ENCODE measurements around the gene NR5A2.

NR5A2 gene

GRCh38 chr1:200130552-200130951, 103.0 kb downstream of the NR5A2 start:
- no peak for DNase-seq

DNA sequence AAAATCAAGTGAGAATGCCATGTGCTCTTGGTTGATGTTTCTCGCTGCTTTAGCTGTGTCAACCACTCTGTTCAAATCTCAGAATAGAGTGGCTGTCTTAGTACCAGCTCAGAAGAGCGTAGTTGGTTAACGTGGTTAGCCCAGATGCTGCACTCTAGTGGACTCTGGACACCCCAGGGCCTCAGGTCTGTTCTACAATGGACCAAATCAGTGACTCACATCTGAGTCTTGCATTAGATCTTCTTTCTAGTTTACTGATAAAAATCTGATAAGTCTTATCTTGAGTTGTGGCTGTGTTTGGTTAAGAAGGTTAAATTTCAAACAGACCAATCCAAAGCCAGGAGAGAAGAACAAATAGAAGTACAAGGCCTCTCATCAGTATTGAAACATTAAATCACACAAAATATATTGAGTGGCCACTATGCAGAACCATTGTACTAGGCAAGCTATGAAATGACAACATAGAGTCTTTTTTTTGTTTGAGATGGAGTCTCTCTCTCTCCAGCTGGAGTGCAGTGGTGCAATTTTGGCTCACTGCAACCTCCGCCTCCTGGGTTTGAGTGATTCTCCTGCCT, 104.1 kb downstream of the NR5A2 start:
- DNase-seq = no peak

GRCh38 chr1:200133123-200133522, 105.6 kb downstream of the NR5A2 start:
- no peak for DNase-seq

DNA sequence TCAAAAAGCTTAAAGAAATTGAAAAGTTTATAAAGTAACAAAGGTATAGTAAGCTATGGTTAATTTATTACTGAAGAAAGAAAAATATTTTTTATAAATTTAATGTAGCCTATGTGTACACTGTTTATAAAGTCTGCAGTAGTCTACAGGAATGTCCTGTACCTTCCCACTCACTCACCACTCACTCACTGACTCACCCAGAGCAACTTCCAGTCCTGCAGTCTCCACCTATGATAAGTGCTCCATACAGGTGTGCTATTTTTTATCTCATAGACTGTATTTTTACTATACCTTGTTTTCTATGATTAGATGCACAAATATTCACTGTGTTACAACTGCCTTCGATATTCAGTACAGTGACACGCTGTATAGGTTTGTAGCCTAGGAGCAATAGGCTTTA, 106.6 kb downstream of the NR5A2 start:
- DNase-seq = no peak

- DNase-seq = no peak
Measured at GRCh38 chr1:200136384-200136783, 108.9 kb downstream of the NR5A2 start.

- no peak for DNase-seq
Measured at GRCh38 chr1:200139661-200140250, 112.2 kb downstream of the NR5A2 start.

DNA sequence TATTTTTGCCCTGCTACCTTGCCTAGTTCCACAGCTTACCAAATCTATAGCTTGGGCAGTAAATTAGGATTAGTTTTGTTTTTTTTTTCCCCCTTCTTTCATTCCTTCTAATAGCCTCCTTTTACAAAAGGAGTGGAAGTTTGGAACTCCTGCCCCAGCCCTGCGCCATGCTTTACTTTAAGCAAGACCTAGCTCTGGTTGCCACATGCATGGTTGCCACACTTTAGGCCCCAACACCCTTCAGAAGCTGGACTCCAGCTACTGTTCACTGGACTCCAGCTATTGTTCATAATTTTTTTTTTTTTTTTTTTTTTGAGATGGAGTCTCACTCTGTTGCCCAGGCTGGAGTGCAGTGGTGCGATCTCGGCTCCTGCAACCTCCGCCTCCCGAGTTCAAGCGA, 115.8 kb downstream of the NR5A2 start:
- DNase-seq = no peak

- DNase-seq = no peak
Measured at GRCh38 chr1:200146100-200146499, 118.6 kb downstream of the NR5A2 start.

GRCh38 chr1:200147094-200147493, 119.6 kb downstream of the NR5A2 start:
- DNase-seq = no peak

GRCh38 chr1:200147742-200148141, 120.2 kb downstream of the NR5A2 start:
- no peak for DNase-seq

GRCh38 chr1:200150006-200150405, 122.5 kb downstream of the NR5A2 start:
- DNase-seq = no peak

DNA sequence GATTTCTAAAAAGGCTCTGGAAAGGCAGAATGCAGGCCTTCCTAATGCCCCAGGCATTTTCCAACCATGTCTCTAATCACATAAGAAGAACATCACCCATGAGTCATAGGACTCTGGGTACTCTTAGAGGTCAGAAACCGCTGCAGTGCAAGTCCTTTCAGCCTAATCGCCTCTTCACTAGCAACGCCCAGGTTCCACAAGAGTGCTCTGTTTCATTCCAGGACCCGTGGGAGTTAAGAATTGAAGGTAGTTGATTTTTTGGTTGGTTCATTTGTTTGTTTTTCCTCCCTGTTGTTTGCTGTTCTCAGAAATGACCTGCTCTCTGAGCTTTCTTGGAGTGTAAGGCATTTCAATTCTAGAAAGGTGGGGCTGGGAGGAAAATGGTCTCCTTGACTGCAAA, 123.2 kb downstream of the NR5A2 start:
- DNase-seq = no peak

GRCh38 chr1:200152336-200152735, 124.8 kb downstream of the NR5A2 start:
- DNase-seq = no peak

DNA sequence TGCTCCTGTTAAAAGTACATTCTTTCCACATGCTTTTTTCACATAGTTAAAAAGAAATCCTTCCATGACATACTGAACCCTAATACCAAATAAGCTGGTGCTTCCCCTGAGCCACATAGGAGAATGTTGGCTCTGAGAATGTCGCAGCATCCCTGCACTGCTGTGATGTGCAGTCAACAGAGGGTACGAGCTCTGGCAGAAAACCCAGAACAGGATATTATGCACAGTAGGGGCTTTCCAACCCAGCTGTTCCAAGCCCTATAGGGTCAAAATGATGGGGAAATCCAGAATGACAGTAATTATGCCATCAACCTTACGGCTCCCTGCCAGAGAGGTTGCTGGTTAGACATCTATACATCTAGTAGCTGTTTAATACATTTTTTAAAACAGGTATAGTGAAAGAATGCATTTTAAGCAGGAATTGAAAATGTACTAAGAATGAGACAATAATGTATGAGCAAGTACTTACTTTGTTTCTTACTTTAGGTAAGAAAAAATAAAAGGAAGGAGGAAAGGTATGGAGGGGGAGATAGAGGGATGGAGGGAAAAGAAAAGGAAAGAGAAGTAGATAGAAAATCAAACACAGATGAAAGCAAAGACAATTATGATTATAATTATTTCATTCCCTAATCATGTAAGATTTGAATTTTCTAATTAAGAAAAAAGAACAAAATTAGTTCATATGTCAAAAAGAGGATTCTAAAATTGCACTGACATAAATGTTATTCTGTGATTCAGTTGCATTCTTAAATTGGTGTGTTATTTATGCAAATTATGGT, 126.0 kb downstream of the NR5A2 start:
- no peak for DNase-seq

- DNase-seq = peak; percentile 49
Measured at GRCh38 chr1:200154069-200154767, 126.7 kb downstream of the NR5A2 start.

- DNase-seq = no peak
Measured at GRCh38 chr1:200157715-200158114, 130.2 kb downstream of the NR5A2 start.

DNA sequence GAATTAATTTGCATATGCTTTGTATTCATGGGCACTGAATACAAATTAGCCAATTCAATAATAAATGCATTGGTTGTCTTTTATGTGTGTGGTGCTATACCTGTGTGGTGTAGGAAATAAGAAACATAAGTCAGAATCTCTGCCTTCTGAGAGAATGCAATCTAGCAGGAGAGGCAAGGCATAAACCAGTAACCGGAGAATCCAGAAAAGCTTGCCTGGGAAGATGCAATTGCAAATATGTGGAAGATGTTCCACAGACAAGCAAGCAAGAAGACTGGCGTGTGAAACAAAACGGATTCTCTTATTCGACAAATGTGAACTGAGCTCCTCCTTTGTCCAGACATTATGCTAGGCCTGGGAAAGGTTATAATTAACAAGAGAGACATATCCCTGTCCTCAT, 134.3 kb downstream of the NR5A2 start:
- DNase-seq = no peak

GRCh38 chr1:200162258-200162657, 134.7 kb downstream of the NR5A2 start:
- DNase-seq = no peak

DNA sequence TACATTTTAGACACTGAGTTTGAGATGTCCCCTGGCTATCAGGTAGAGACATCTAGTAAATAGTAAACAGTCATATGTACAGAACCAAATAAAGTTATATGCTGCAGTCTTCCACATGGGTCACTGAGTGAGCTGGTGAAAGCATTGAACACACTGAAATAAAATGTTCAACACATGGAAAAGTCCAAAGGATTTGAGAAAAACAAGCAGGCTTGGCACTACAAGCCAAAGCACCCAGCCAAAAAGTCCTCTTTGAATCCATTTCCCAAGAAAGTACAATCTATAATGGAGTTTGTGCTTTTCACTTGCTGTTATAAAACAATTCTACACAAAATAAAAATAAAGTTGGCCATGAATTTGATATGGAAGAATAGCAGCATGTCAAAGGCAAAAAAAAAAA, 135.4 kb downstream of the NR5A2 start:
- DNase-seq = no peak

DNA sequence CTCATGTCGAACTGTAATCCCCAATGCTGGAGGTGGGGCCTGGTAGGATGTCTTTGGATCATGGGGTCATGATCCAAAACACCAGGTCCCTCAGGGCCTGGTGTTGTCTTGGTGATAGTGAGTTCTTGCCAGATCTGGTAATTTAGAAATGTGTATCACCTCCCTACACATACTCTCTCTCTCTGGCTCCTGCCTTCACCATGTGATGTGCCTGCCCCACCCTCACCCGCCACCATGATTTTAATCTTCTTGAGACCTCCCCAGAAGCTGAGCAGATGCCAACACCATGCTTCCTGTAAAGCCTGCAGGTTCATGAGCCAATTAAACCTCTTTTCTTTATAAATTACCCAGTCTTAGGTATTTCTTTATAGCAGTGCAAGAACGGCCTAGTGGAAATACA, 136.4 kb downstream of the NR5A2 start:
- DNase-seq = no peak

- DNase-seq = no peak
Measured at GRCh38 chr1:200165493-200166220, 138.1 kb downstream of the NR5A2 start.

DNA sequence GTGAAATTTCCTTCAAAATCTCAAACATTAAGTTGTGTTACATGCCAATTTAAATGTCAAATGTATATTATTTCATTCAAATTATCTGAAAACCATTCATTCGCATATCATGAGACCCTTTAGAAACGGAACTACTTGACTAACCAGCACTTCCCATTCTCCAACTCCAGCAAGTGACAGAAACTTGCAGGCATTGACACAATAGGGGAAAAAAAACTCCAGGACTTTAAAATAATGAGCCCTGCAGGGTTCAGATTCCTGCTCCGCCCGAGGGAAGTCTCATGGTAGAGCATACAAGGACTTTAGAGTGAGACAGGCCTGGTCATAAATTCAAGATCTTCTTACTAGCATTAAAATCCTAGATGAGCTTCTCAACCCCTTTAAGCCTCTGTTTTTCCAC, 138.9 kb downstream of the NR5A2 start:
- DNase-seq = no peak

DNA sequence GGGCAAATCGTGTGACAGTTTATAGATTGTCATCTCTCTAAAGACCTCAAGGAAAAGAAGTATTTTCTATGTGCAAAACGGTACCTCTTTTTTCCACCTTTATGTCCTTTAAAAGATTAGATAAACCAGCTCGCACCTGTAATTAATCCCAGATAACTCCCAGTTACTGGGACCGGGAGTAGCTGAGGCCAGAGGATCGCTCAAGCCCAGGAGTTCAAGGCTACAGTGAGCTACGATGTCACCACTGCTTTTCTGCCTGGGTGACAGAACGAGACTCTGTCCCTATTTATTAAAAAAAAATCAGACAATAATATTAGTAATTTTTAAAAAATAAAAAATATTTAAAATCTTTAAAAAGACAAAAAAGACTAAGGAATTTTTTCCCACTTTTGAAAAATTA, 141.4 kb downstream of the NR5A2 start:
- DNase-seq = no peak
